ENCODE measurements around the gene DAPK2.

Gene DAPK2

DNA sequence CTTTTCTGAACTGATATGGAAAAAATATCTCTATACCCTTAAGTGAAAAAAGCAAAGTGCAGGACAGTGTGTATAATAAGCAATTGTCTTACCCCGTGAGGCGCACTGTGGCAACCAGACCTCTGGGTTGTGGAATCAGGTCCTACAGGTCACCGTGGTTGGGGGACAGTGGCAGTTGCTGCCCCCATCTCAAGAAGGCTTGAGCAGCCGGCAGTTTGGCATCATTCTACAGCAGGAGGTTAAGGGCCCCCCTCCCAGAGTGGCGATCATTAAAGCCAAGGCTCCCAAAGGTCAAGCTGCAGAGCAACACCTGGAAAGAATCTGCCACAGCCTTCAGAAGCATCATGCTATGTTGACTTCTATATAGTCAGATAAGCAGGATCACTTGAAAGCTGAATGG is 156.5 kb downstream of the DAPK2 start:
- DNase-seq, result no peak

DNA sequence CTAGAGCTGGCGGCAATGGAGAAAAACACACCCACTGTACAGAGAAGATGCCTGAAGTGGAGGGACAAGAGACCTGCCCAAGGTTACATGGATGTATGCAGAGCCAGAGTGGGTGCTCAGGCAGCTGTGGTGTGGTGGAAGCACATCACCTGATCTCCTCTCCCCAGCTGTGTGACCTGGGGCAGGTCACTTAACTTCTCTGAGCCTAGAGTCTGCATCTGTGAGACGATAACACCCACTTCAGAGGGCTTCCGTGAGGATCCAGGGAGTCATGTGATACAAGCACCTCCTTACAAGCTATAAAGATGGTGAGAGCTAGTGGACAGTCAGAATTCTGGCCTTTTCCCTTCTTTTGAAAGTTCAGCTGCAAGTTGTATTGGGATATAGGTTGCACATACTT is 157.5 kb downstream of the DAPK2 start:
- DNase-seq, result no peak

GRCh38 chr15:63888146-63888545 is 158.1 kb downstream of the DAPK2 start:
- no peak for DNase-seq

DNA sequence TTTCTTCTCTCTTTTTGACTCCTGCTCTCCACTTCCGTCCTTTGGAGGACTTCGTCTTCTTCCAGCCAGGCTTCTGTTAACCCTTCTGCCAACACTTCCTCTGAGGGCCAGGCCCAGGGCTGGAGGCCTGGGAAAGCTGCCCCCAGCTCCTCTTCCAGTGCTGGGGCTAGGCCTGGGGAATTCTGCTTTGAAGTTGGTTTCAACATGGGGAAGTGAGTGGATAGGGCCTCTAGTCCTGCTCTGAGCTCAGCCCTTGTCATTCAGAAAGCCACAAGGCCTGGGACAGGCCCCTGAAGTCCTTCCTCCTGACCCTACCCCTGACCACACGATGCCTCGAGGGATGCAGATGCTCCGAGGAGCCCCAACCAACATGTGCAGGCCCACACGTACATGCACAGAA is 158.7 kb downstream of the DAPK2 start:
- DNase-seq, result no peak

- no peak for DNase-seq
Observed at GRCh38 chr15:63884953-63885352, 161.3 kb downstream of the DAPK2 start.

DNA sequence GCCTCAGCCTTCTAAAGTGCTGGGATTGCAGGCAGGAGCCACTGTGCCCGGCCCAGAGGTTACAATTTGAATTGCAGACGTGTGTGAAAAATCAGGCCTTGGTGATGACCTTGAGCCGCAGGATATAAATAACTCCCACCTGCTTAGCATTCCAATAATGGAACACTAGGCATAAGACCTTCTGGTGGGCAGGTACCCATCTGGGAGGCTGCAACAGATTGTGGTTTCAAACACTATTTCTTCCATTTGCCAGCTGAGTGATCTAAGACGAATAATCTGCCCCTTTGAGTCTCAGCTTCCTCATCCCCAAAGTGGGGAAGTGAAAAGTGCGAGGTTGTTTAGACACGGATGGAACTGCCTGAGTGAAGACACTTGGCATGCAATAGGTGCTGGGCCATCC is 164.9 kb downstream of the DAPK2 start:
- DNase-seq, result no peak

DNA sequence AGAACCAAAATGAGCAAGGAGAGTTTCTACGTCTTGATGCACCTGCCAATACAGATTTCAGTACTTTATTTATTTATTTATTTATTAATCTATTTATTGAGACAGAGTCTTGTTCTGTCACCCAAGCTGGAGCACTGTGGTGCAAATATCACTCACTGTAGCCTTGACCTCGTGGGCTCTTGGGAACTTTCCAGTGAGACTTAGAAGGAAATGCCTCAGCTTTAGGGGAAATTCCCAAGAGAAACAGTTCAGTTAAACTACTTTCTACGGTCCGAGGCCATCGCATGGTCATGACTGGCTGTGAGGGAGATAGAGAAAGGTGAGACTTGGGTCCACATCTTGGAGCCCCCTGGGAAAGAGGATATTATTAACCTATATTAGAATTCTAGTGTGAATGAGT is 165.5 kb downstream of the DAPK2 start:
- DNase-seq, result no peak

GRCh38 chr15:63879995-63880394 is 166.3 kb downstream of the DAPK2 start:
- no peak for DNase-seq

DNA sequence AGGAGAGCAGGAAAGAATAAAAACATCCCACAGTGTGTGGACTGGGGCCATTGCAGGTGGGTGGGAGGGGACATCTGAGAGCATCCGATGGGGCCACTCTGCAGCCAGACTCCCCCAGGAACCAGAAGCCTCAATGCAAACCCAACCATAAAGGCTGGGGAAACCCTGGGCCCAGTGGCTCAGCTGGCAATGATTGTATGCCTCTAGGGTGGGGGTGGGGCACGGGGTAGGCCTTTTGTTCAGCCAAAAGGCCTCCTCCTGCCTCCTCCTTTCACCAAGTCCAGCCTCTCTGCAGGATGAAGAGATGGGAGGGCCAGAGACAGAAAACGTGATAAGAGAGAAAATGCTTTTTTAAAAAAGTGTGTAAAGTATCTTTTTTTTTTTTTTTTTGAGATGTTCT is 167.1 kb downstream of the DAPK2 start:
- no peak for DNase-seq

GRCh38 chr15:63877713-63878271 is 168.5 kb downstream of the DAPK2 start:
- no peak for DNase-seq

- no peak for DNase-seq
Observed at GRCh38 chr15:63876085-63876662, 170.1 kb downstream of the DAPK2 start.

DNA sequence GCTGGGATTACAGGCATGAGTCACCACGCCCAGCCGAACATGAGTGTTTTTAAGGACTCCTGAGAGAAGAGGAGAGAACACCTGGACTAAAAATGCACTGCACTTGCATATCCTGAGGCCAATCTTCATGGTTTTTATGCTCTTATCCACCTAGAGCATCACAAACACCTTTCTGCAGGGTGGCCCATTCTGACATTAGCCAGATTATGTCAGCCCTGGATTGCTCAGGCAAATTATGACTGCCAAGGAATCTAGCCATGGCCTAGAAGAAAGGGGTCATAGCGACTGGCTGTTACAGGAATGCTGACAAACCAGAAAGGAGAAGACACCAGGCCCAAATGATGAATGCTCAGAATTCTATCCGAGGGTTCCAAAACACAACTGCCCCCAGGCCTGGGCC is 171.7 kb downstream of the DAPK2 start:
- no peak for DNase-seq

GRCh38 chr15:63872759-63873510 is 173.3 kb downstream of the DAPK2 start:
- peak; percentile 31 for DNase-seq

- DNase-seq, result peak; percentile 83
Observed at GRCh38 chr15:63870487-63871209, 175.6 kb downstream of the DAPK2 start.

DNA sequence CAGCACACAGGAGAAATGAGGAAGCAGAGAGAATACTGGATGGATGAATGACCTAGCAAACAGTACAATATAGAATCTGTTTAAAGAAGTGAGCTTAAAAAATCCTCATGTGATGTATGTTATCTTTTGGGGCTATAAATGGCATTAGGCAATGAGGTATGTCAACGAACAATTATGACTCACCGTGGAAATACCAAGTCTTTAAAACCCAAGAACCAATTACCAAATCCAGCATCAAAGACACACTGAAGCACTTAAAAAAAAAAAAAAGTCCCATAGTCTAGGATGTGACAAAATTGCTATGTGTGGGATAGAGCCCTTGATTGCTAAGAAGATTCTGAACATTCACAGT is 176.3 kb downstream of the DAPK2 start:
- peak; percentile 28 for DNase-seq

DNA sequence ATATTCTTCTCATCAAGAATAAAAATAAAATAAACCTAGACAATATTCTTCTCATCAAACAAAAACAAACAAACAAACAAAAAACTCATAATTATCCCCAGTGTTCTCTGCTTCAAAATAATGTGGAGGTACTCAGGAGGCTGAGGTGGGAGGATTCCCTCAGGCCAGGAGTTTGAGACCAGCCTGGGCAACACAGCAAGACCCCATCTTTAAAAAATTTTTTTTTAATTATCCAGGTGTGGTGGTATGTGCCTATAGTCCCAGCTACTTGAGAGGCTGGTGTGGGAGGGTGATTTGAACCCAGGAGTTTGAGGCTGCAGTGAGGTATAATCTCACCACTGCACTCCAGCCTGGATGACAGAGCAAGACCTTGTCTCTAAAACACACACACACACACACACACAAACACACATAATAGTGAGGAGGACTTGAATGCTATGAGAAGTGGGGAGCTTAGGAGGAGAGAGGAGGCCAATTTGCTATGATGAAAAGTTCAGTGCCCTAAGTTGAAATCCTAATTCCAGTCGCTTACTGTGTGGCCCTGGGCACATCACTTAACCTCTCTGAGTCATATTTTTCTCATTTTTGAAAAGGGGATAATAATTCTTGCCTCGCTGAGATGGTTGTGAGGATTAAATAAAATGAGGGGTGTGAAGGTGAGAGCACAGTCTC is 176.8 kb downstream of the DAPK2 start:
- DNase-seq, result no peak

GRCh38 chr15:63864186-63864585 is 182.1 kb downstream of the DAPK2 start:
- DNase-seq, result no peak

- DNase-seq, result no peak
Observed at GRCh38 chr15:63861946-63862517, 184.3 kb downstream of the DAPK2 start.

DNA sequence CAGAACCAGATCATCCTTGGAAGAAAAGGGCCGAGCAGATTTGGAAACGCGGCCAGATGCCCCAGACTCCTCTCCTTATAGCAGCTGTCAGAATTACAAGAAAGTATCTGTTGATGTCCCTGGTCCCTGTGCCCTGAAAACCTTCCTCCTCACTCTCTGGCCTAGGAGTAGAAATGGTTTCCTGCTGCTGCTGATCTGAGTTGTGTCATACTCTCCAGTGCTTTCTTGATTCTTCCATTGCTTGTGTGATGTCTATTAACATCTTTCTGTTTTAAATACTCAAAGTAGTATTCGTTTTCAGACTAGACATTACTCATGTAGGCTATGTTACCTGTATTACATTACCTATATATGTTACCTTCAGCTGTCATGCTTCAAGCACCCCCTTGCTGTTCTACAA is 185.7 kb downstream of the DAPK2 start:
- DNase-seq, result no peak

DNA sequence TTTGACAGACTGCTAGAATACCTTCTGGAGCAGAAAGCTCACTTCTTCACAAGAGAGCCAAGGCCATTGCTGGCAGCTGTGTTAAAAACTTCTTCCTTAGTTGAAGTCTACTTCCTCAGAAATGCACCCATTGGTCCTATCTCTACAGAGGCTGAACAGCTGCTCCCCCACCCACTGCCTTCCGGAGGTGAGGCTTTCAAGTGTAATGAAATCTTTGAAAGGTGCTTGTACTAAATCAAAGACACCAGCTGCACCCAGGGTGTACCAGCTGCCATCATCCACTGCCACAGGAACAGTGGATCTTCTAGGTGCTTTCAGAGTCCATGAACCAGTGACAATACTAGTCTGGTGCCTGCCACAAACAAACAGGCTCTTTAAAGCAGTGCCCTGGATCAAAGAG is 186.1 kb downstream of the DAPK2 start:
- DNase-seq, result no peak

DNA sequence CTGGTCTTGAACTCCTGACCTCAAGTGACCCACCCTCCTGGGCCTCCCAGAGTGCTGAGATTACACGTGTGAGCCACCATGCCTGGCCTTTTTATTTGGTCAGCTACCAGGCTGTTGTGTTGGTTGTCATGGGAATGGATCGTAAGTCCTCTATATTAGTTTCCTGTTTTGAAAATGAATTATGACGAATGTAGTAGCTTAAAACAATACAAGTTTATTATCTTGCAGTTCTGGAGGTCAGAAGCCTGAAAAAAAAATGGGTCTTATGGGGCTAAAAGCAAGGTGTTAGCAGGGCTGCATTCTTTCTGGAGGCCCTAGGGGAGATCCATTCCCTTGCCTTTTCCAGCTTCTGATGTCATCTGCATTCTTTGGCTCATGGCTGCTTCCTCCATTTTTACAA is 187.4 kb downstream of the DAPK2 start:
- peak; percentile 73 for DNase-seq

- no peak for DNase-seq
Observed at GRCh38 chr15:63858448-63858847, 187.8 kb downstream of the DAPK2 start.

DNA sequence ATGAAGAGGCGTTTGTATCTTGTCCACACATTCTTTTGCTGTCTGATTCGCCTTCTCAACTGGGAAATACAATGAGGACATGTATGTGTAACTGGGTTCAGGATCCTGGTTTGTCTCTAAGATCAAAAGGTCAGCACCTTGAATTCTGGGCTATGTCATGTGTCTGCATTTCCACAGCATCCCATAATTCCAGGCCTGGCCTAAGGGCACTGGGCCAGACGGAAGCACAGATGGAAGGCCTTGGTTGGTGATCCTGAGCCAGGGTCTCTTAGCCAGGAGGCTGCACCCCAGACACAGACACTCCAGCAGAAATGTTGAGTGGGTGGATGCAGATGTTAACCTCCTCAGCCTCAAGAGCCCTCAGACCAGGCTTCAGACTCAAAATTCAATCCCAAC is 188.8 kb downstream of the DAPK2 start:
- no peak for DNase-seq
